ENCODE data around the gene FOXE3. TPM values are rescaled to one million over a fixed set of nuclear protein-coding genes. Genes with fewer than 3 reads are reported as not detected.

FOXE3 gene
- total and polyA plus RNA-seq, 2 of the 4 experiments (the other 2 are of a cell fraction), result 0.12 TPM; not detected in 1

GRCh38 chr1:47452426-47452825 is 36.3 kb downstream of the FOXE3 start:
- no peak overlapping the region for H3K27ac ChIP-seq (ENCODE audit: insufficient read depth, low read length)
- H3K4me1 ChIP-seq (ENCODE audit: control insufficient read depth, insufficient read depth, low read length), result no peaks in the 10 kb centered on the region
- H2AK5ac ChIP-seq (ENCODE audit: low read depth, low read length), result no peak overlapping the region
- in situ Hi-C loops (cut with MboI; ENCODE audit: low sequenced_read_pairs), result no loop called here
- ChIA-PET POLR2A (ENCODE audit: unreplicated experiment) (no interaction called here), CTCF (no interaction called here)
- no peak overlapping the region for H2BK5ac ChIP-seq (ENCODE audit: low read depth, low read length, poor library complexity, severe bottlenecking)
- no peak overlapping the region for H2BK15ac ChIP-seq (ENCODE audit: low read depth, low read length)
- H3K14ac ChIP-seq (replicated peaks; ENCODE audit: low read depth, low read length), result no peak overlapping the region
- no peak overlapping the region for H4K91ac ChIP-seq (ENCODE audit: insufficient read depth, low read depth, low read length)
- intact Hi-C loops (cut with micrococcal nuclease), result no loop called here
- no peaks in the 10 kb centered on the region for H3K9me3 ChIP-seq (ENCODE audit: control insufficient read depth, insufficient read depth, low read length)
- H2BK120ac ChIP-seq (ENCODE audit: low read depth, low read length), result no peak overlapping the region
- dilution Hi-C loops (cut with HindIII; ENCODE audit: low sequenced_read_pairs, unreplicated experiment), result no loop called here
- H3K18ac ChIP-seq (ENCODE audit: low read depth, low read length), result no peak overlapping the region
- H3K23ac ChIP-seq (ENCODE audit: low read depth, low read length), result no peak overlapping the region
- H3K36me3 ChIP-seq (ENCODE audit: control insufficient read depth, insufficient read depth, low read length), result no peaks in the 10 kb centered on the region
- no peak overlapping the region for H2BK20ac ChIP-seq (ENCODE audit: low read depth, low read length)
- H3K79me1 ChIP-seq (ENCODE audit: low read depth in 1 of 2, low read length in 2 of 2), result no peaks in the 10 kb centered on the region
- H2AFZ ChIP-seq (replicated peaks; ENCODE audit: low read length, poor library complexity), result no peak overlapping the region
- no peak overlapping the region for H3K9ac ChIP-seq (ENCODE audit: low read depth, low read length)
- H3K56ac ChIP-seq (ENCODE audit: extremely low read depth, insufficient read depth, low read length), result no peak overlapping the region
- H3K4me2 ChIP-seq (ENCODE audit: low read depth, low read length), result no peak overlapping the region
- BruUV-seq (replicated peaks), result no TSS peak
- ATAC-seq (ENCODE audit: low read depth) (no peak), DNase-seq (no peak)
- no peak overlapping the region for H4K5ac ChIP-seq (ENCODE audit: low read depth, low read length)
- H3K27me3 ChIP-seq (ENCODE audit: control insufficient read depth, insufficient read depth, low read length), result peaks cover 43% of the 10 kb centered on the region
- no peak overlapping the region for H3K4ac ChIP-seq (ENCODE audit: low read depth, low read length)
- TF ChIP-seq RCOR1 (IDR thresholded peaks at IDR 0.05; ENCODE audit: insufficient replicate concordance, low read length) (no peak), ELK1 (IDR thresholded peaks at IDR 0.05; ENCODE audit: borderline replicate concordance, low read depth, low read length) (no peak), MAZ (IDR thresholded peaks at IDR 0.05; ENCODE audit: borderline replicate concordance, low read depth, low read length) (no peak), CTCF (conservative IDR thresholded peaks at IDR 0.05; ENCODE audit: low read depth, low read length) (no peak), CEBPB (IDR thresholded peaks at IDR 0.05; ENCODE audit: low read depth, low read length) (no peak), BHLHE40 (IDR thresholded peaks at IDR 0.05; ENCODE audit: low read depth, low read length) (no peak), FOS (IDR thresholded peaks at IDR 0.05; ENCODE audit: low read depth, low read length) (no peak), NFE2L2 (IDR thresholded peaks at IDR 0.05; ENCODE audit: low read depth, low read length) (no peak), SMC3 (IDR thresholded peaks at IDR 0.05; ENCODE audit: low read depth, low read length) (no peak), RAD21 (IDR thresholded peaks at IDR 0.05; ENCODE audit: low read length) (no peak), POLR2A (IDR thresholded peaks at IDR 0.05; ENCODE audit: low read depth, low read length) (no peak), RFX5 (IDR thresholded peaks at IDR 0.05; ENCODE audit: low read depth, low read length) (no peak), CHD1 (IDR thresholded peaks at IDR 0.05; ENCODE audit: low read depth, low read length) (no peak), MXI1 (IDR thresholded peaks at IDR 0.05; ENCODE audit: borderline replicate concordance, low read depth, low read length) (no peak), USF2 (IDR thresholded peaks at IDR 0.05; ENCODE audit: low read depth, low read length) (no peak), MAFK (IDR thresholded peaks at IDR 0.05; ENCODE audit: low read depth, low read length) (no peak)
- no peak overlapping the region for H3K4me3 ChIP-seq (ENCODE audit: insufficient read depth, low read depth, low read length)
- no CpG with 5 or more reads among the region's 1 CpG for WGBS, 2 experiments (ENCODE audit: extremely low coverage in 2 of 2, insufficient read length in 1 of 2)
- H4K20me1 ChIP-seq (ENCODE audit: insufficient read depth, low read length), result no peaks in the 10 kb centered on the region; the same call in 1 of the 2 replicates
- H3K9me1 ChIP-seq (ENCODE audit: insufficient read depth, low read length), result no peaks in the 10 kb centered on the region
- H4K8ac ChIP-seq (ENCODE audit: low read depth in 2 of 2, low read length in 2 of 2), result no peak overlapping the region
- H2AK9ac ChIP-seq (replicated peaks; ENCODE audit: low read depth, low read length, poor library complexity), result no peak overlapping the region
